ENCODE measurements around the gene EEF1AKMT1. TPM values are rescaled to one million over a fixed set of nuclear protein-coding genes. Genes with fewer than 3 reads are reported as not detected.

Gene EEF1AKMT1
- total and polyA plus RNA-seq, 2 donors (not counting 1 experiment from before 2014, with no cell fraction given) = 7.6 to 18.0 TPM

- Histone ChIP-seq H4K20me1 (ENCODE audit: control insufficient read depth, extremely low read depth, insufficient read depth, low read length) (no peaks in the 10 kb centered on the region), H2AFZ (ENCODE audit: low read length) (no peak overlapping the region), H3K27ac (ENCODE audit: insufficient read depth, low read length) (no peak overlapping the region), H3K9me3 (ENCODE audit: control insufficient read depth, insufficient read depth, low read depth, low read length) (no peaks in the 10 kb centered on the region), H3K36me3 (ENCODE audit: control insufficient read depth, insufficient read depth, low read length) (peaks cover 2% of the 10 kb centered on the region), H3K27me3 (ENCODE audit: control insufficient read depth, insufficient read depth, low read length) (no peaks in the 10 kb centered on the region), H3K9ac (ENCODE audit: insufficient read depth, low read length) (no peak overlapping the region), H3K4me1 (ENCODE audit: control insufficient read depth, extremely low read depth, insufficient read depth, low read length) (no peaks in the 10 kb centered on the region), H3K79me2 (ENCODE audit: control insufficient read depth, insufficient read depth, low read length) (no peaks in the 10 kb centered on the region), H3K4me2 (ENCODE audit: extremely low read depth, insufficient read depth, low read length) (no peak overlapping the region), H3K4me3 (replicated peaks in 1 of 4; ENCODE audit: control extremely low read depth in 1 of 4, insufficient read depth in 1 of 4, low read depth in 3 of 4, low read length in 4 of 4) (no peak overlapping the region)
- DNase-seq (ENCODE audit: low read depth in 2 of 2) = peak in 1 of 2 donors; percentile 14
- TF ChIP-seq EZH2 (IDR thresholded peaks at IDR 0.05; ENCODE audit: low read length, missing control alignments) = no peak
- TF ChIP-seq, protein P1, sequence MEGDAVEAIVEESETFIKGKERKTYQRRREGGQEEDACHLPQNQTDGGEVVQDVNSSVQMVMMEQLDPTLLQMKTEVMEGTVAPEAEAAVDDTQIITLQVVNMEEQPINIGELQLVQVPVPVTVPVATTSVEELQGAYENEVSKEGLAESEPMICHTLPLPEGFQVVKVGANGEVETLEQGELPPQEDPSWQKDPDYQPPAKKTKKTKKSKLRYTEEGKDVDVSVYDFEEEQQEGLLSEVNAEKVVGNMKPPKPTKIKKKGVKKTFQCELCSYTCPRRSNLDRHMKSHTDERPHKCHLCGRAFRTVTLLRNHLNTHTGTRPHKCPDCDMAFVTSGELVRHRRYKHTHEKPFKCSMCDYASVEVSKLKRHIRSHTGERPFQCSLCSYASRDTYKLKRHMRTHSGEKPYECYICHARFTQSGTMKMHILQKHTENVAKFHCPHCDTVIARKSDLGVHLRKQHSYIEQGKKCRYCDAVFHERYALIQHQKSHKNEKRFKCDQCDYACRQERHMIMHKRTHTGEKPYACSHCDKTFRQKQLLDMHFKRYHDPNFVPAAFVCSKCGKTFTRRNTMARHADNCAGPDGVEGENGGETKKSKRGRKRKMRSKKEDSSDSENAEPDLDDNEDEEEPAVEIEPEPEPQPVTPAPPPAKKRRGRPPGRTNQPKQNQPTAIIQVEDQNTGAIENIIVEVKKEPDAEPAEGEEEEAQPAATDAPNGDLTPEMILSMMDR (conservative IDR thresholded peaks at IDR 0.05 in 1 of 2, IDR thresholded peaks at IDR 0.05 in 1 of 2; ENCODE audit: low read depth in 1 of 2, low read length in 2 of 2) = no peak
These were observed 14.6 kb upstream of the EEF1AKMT1 start for GRCh38 chr13:20788312-20788711.

- DNase-seq (ENCODE audit: low read depth in 2 of 2) = no peak
- Histone ChIP-seq H3K27me3 (ENCODE audit: control insufficient read depth, insufficient read depth, low read length) (no peaks in the 10 kb centered on the region), H3K9me3 (ENCODE audit: control insufficient read depth, insufficient read depth, low read depth, low read length) (no peaks in the 10 kb centered on the region), H3K4me2 (ENCODE audit: extremely low read depth, insufficient read depth, low read length) (no peak overlapping the region), H3K27ac (ENCODE audit: insufficient read depth, low read length) (no peak overlapping the region), H3K36me3 (ENCODE audit: control insufficient read depth, insufficient read depth, low read length) (peaks cover 2% of the 10 kb centered on the region), H3K9ac (ENCODE audit: insufficient read depth, low read length) (no peak overlapping the region), H4K20me1 (ENCODE audit: control insufficient read depth, extremely low read depth, insufficient read depth, low read length) (no peaks in the 10 kb centered on the region), H3K79me2 (ENCODE audit: control insufficient read depth, insufficient read depth, low read length) (no peaks in the 10 kb centered on the region), H2AFZ (ENCODE audit: low read length) (no peak overlapping the region), H3K4me3 (replicated peaks in 1 of 4; ENCODE audit: control extremely low read depth in 1 of 4, insufficient read depth in 1 of 4, low read depth in 3 of 4, low read length in 4 of 4) (no peak overlapping the region), H3K4me1 (ENCODE audit: control insufficient read depth, extremely low read depth, insufficient read depth, low read length) (no peaks in the 10 kb centered on the region)
- TF ChIP-seq, protein P1 (conservative IDR thresholded peaks at IDR 0.05 in 1 of 2, IDR thresholded peaks at IDR 0.05 in 1 of 2; ENCODE audit: low read depth in 1 of 2, low read length in 2 of 2) = no peak
- TF ChIP-seq EZH2 (IDR thresholded peaks at IDR 0.05; ENCODE audit: low read length, missing control alignments) = no peak
These were observed 13.4 kb upstream of the EEF1AKMT1 start for GRCh38 chr13:20787180-20787579.

GRCh38 chr13:20782116-20782708 is 8.5 kb upstream of the EEF1AKMT1 start:
- no peak for TF ChIP-seq EZH2 (IDR thresholded peaks at IDR 0.05; ENCODE audit: low read length, missing control alignments)
- TF ChIP-seq, protein P1 (conservative IDR thresholded peaks at IDR 0.05 in 1 of 2, IDR thresholded peaks at IDR 0.05 in 1 of 2; ENCODE audit: low read depth in 1 of 2, low read length in 2 of 2) = no peak
- Histone ChIP-seq H3K4me1 (ENCODE audit: control insufficient read depth, extremely low read depth, insufficient read depth, low read length) (no peaks in the 10 kb centered on the region), H3K27ac (ENCODE audit: insufficient read depth, low read length) (no peak overlapping the region)

More at GRCh38 chr13:20782116-20782708, 8.5 kb upstream of the EEF1AKMT1 start:
- Histone ChIP-seq H3K27me3 (ENCODE audit: control insufficient read depth, insufficient read depth, low read length) (no peaks in the 10 kb centered on the region), H3K9me3 (ENCODE audit: control insufficient read depth, insufficient read depth, low read depth, low read length) (no peaks in the 10 kb centered on the region), H3K36me3 (ENCODE audit: control insufficient read depth, insufficient read depth, low read length) (peaks cover 2% of the 10 kb centered on the region), H3K4me2 (ENCODE audit: extremely low read depth, insufficient read depth, low read length) (no peak overlapping the region), H3K4me3 (replicated peaks in 1 of 4; ENCODE audit: control extremely low read depth in 1 of 4, insufficient read depth in 1 of 4, low read depth in 3 of 4, low read length in 4 of 4) (no peak overlapping the region), H3K9ac (ENCODE audit: insufficient read depth, low read length) (no peak overlapping the region), H2AFZ (ENCODE audit: low read length) (no peak overlapping the region), H4K20me1 (ENCODE audit: control insufficient read depth, extremely low read depth, insufficient read depth, low read length) (no peaks in the 10 kb centered on the region), H3K79me2 (ENCODE audit: control insufficient read depth, insufficient read depth, low read length) (no peaks in the 10 kb centered on the region)
- no peak for DNase-seq (ENCODE audit: low read depth in 2 of 2)

Measured in fibroblast of lung (primary cell).